ENCODE measurements around the gene PRKAR1A. TPM values are rescaled to one million over a fixed set of nuclear protein-coding genes. Genes with fewer than 3 reads are reported as not detected.

The PRKAR1A gene
- total RNA-seq, 1 experiment from 2014 or later: 158 TPM

DNA sequence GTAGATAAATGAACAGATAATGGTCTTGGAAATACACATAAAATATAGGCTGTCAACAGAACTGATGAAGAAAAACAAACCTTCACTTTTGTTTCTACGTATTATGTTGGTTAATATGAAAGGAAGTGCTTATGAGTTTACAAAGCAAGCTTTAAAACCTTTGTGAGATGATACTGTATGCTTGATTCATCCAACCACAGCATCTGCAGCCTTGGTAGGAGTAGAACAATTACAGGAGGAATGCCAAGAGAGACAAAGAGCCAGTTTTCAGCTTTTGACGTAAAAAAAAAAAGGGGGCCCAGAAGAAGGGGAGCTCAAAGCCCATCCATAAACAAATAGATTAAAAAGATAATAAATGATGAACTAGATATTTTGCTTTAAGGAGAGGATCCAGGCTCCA, 75.6 kb downstream of the PRKAR1A start:
- POLR2A ChIA-PET: no interaction called here

GRCh38 chr17:68588362-68588761, 76.1 kb downstream of the PRKAR1A start:
- ChIA-PET CTCF (interaction anchor here (1.0 kb wide), 1 partner anchor 26 kb away, joined by 3 read pairs; no protein-coding TSS in a partner anchor), POLR2A (no interaction called here)
- TF ChIP-seq HMGXB4 (CRISPR knock-in tag; IDR thresholded peaks at IDR 0.05) (no peak), PRRX2 (CRISPR knock-in tag; IDR thresholded peaks at IDR 0.05) (no peak), FOXJ3 (CRISPR knock-in tag; IDR thresholded peaks at IDR 0.05; ENCODE audit: borderline replicate concordance) (no peak), ZMAT4 (CRISPR knock-in tag; IDR thresholded peaks at IDR 0.05) (no peak), USF2 (CRISPR knock-in tag; IDR thresholded peaks at IDR 0.05) (no peak), CREM (CRISPR knock-in tag; IDR thresholded peaks at IDR 0.05) (no peak)
- ATAC-seq: no peak
- H3K27ac Mint-ChIP-seq: no peak overlapping the region
- DNase-seq (ENCODE audit: low spot score): no peak
- peaks cover 10% of the 10 kb centered on the region for H3K36me3 Mint-ChIP-seq
- peaks cover 33% of the 10 kb centered on the region for H3K9me3 Mint-ChIP-seq
- no peak overlapping the region for H3K4me3 Mint-ChIP-seq
- H3K4me1 Mint-ChIP-seq: peaks cover 13% of the 10 kb centered on the region
- H3K27me3 Mint-ChIP-seq (ENCODE audit: low read depth): no peaks in the 10 kb centered on the region

More for the DNA sequence above, 75.6 kb downstream of the PRKAR1A start:
- peaks cover 36% of the 10 kb centered on the region for H3K9me3 Mint-ChIP-seq
- no peaks in the 10 kb centered on the region for H3K27me3 Mint-ChIP-seq (ENCODE audit: low read depth)
- H3K27ac Mint-ChIP-seq: no peak overlapping the region
- TF ChIP-seq ATF6 (CRISPR knock-in tag; IDR thresholded peaks at IDR 0.05): no peak
- TF ChIP-seq ZNF121 (CRISPR knock-in tag; IDR thresholded peaks at IDR 0.05): no peak
- DNase-seq (ENCODE audit: low spot score) (no peak), ATAC-seq (no peak)
- peaks cover 13% of the 10 kb centered on the region for H3K4me1 Mint-ChIP-seq
- peaks cover 10% of the 10 kb centered on the region for H3K36me3 Mint-ChIP-seq
- no peak overlapping the region for H3K4me3 Mint-ChIP-seq
- CTCF ChIA-PET: interaction anchor here (1.0 kb wide), 1 partner anchor 26 kb away, joined by 3 read pairs; no protein-coding TSS in a partner anchor

DNA sequence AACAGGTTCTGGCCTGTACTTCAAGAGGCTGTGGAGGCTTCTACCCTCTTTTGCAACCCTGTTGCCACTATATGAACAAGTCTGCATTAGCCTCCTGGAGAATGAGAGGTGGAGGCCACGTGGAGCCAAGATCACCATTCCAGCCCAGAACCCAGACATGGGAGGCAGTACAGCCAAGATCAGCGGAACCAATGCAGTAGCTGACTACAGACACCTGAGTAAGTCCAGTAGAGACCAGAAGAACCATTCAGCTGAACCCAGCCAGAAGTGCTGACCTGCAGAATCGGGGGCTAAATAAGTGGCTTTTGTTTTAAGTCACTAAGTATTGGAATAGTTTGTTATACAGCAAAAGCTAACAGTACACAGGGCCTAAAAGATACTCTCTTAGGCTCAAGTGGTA, 76.9 kb downstream of the PRKAR1A start:
- peaks cover 10% of the 10 kb centered on the region for H3K36me3 Mint-ChIP-seq
- peaks cover 32% of the 10 kb centered on the region for H3K9me3 Mint-ChIP-seq
- ATAC-seq (no peak), DNase-seq (ENCODE audit: low spot score) (no peak)
- POLR2A ChIA-PET: no interaction called here
- H3K27me3 Mint-ChIP-seq (ENCODE audit: low read depth): no peaks in the 10 kb centered on the region
- peaks cover 13% of the 10 kb centered on the region for H3K4me1 Mint-ChIP-seq
- no peak overlapping the region for H3K4me3 Mint-ChIP-seq
- H3K27ac Mint-ChIP-seq: no peak overlapping the region
- CTCF ChIA-PET: no interaction called here
- TF ChIP-seq ZNF512 (CRISPR knock-in tag; IDR thresholded peaks at IDR 0.05; ENCODE audit: borderline replicate concordance) (no peak), ZNF219 (CRISPR knock-in tag; IDR thresholded peaks at IDR 0.05; ENCODE audit: borderline replicate concordance) (no peak), MAX (CRISPR knock-in tag; IDR thresholded peaks at IDR 0.05) (no peak), TCF7 (CRISPR knock-in tag; IDR thresholded peaks at IDR 0.05; ENCODE audit: low read depth) (no peak), HMGXB4 (CRISPR knock-in tag; IDR thresholded peaks at IDR 0.05) (no peak), ARID4B (CRISPR knock-in tag; IDR thresholded peaks at IDR 0.05; ENCODE audit: borderline replicate concordance) (no peak), ZNF317 (CRISPR knock-in tag; IDR thresholded peaks at IDR 0.05; ENCODE audit: borderline replicate concordance, low read depth) (no peak), MXD4 (CRISPR knock-in tag; IDR thresholded peaks at IDR 0.05; ENCODE audit: borderline replicate concordance) (no peak), SOX15 (CRISPR knock-in tag; IDR thresholded peaks at IDR 0.05) (no peak)
- TF ChIP-seq, protein P1, sequence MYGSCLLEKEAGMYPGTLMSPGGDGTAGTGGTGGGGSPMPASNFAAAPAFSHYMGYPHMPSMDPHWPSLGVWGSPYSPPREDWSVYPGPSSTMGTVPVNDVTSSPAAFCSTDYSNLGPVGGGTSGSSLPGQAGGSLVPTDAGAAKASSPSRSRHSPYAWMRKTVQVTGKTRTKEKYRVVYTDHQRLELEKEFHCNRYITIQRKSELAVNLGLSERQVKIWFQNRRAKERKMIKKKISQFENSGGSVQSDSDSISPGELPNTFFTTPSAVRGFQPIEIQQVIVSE (CRISPR knock-in tag; IDR thresholded peaks at IDR 0.05; ENCODE audit: borderline replicate concordance): no peak

Data from WTC11 (cell line).